ENCODE data around the gene LIMCH1.

GRCh38 chr4:41534404-41534803 is 3.6 kb upstream of the LIMCH1 start:
- no peak for TF ChIP-seq CTCF (conservative IDR thresholded peaks at IDR 0.05; ENCODE audit: low read length)
- TF ChIP-seq EZH2phosphoT487 (IDR thresholded peaks at IDR 0.05; ENCODE audit: borderline replicate concordance, low read depth, low read length): no peak
